Activated T-cell treated with anti-CD3 and anti-CD28 coated beads, Interleukin-2, amount 50 U/mL, for 1 hour (primary cell): ENCODE data around the gene INTS15.
"Not testable (repeated sequence)": the region's sequence is repeated elsewhere in the genome, so short reads cannot be mapped to it uniquely, and the experiment has no call there.

Source experiments
- DNase-seq: peaks from one replicate; pipeline ENCODE4 v3.0.0-alpha.2; 2020

INTS15 gene

DNA sequence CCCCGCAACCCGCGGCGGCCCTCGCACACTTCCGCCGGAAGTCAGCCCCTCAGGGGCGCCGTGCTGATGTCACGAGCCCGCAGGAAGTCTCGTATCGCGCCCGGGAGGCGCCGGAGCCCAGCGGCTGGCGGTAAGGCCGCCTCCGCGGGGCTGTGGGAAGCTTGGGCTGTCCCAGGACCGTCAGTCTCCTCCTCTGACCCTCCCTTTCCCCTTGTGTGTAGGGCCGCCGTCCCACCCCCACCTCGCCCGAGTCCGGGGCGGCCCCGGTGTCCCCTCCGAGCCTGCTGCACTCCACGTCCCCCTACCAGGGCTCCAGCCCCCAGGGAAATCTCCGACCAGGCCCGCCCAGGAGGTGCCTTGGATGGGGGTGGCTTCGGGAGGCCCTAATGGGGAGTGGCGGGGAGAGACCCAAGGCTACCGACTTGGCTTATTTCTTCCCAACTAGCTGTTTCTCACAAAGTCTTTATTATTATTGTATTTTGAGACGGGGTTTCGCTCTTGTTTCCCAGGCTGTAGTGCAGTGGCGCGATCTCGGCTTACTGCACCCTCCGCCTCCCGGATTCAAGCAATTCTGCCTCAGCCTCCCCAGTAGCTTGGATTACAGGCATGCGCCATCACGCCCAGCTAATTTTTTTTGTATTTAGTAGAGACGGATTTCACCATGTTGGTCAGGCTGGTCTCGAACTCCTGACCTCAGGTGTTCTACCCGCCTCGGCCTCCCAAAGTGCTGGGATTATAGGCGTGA lies 12.3 kb upstream of the INTS15 start, which contains the start of gene ZDHHC4:
Gene ZDHHC4, plus strand, starts transcription at position 86 of the 745 bp plus-strand sequence. CDS start 3,108 bp downstream, outside the sequence.
- DNase-seq = peak; percentile 84

GRCh38 chr7:6578114-6579084 lies 11.4 kb upstream of the INTS15 start:
- no peak for DNase-seq

DNA sequence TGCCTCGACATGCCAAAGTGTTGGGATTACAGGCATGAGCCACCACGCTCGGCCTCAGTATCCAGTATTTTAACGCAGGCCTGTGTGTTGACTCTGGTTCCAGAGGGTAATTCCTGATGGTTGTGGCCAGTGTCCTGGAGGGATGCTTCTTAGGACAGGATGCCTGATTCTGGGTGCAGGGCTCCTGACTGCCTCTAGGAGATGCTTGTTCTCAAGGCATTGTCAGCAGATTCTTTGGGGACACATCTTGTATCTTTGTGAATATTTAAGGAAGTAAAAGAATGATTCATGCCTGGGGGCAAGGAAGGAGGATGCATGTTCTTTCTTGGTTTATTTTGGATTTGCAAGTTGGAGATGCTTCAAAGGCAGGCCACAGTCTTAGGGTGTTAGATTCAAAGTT lies 10.4 kb upstream of the INTS15 start:
- no peak for DNase-seq

DNA sequence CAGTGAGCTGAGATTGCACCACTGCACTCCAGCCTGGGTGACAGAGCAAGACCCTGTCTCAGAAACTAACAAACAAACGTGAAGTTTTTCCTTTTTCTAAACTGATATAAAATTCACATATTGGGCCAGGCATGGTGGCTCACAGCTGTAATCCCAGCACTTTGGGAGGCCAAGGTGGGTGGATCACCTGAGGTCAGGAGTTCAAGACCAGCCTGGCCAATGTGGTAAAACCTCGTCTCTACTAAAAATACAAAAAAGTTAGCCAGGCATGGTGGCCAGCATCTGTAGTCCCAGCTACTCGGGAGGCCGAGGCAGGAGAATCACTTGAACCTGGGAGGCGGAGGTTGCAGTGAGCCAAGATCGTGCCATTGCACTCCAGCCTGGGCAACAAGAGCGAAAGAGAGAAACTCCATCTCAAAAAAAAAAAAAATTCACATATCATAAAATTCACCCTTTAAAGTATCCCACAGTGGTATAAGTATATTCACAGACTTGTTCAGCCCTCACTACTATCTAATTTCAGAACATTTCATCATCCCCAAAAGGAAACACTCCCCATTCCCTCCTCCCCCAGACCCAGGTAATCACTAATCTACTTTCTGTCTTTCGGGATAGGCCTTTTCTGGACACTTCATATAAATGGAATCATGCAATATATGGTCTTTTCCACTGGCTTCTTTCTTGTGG lies 3.9 kb upstream of the INTS15 start:
- DNase-seq = not testable (repeated sequence)

GRCh38 chr7:6588566-6588965 lies 1.3 kb upstream of the INTS15 start:
- DNase-seq = no peak

DNA sequence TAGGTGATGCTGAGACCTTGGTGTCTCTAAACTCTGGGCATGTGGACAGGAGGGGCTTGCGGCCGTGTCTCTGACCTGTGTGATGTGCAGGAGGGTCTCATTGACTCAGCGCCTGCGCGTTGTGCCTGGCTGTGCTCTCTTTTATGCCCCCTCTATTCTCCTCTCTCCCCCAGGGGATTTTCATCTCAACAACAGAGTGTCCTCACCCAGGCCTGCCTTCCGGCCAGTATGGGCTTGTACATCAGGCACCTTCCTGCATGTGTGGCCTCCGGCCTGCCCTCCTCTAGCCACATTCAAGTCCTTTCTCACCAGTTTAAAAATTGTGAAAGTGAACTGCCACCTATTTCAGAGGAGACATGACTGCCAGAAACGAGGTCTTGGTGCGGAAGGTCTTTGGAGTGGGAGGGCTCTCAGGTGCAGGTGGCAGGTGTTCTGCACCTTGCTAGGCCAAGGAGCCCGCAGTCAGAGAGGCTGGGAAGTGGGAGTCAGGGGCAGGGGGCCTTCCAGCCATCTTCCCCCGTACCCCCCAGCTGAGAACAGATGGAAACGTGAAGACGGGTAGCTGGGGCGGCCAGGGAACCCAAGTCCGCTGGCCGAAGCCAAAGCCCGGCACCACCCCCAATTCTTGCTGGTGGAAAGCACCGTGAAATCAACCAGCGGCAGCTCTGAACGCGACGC lies 531 bp upstream of the INTS15 start:
- no peak for DNase-seq

GRCh38 chr7:6590645-6591110 lies 857 bp downstream of the INTS15 start:
- DNase-seq = no peak

DNA sequence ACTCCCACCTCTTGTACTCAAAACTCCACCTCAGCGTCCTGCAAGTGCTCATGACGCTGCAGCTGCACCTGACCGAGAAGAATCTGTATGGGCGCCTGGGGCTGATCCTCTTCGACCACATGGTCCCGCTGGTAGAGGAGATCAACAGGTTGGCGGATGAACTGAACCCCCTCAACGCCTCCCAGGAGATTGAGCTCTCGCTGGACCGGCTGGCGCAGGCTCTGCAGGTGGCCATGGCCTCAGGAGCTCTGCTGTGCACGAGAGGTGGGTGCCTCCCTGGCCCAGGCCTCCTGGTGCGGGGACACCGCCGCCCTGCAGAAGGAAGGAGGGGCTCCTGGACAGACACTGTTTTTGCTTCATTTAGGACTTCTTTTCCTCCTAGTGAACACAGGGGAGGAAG lies 10.3 kb downstream of the INTS15 start:
- DNase-seq = no peak

DNA sequence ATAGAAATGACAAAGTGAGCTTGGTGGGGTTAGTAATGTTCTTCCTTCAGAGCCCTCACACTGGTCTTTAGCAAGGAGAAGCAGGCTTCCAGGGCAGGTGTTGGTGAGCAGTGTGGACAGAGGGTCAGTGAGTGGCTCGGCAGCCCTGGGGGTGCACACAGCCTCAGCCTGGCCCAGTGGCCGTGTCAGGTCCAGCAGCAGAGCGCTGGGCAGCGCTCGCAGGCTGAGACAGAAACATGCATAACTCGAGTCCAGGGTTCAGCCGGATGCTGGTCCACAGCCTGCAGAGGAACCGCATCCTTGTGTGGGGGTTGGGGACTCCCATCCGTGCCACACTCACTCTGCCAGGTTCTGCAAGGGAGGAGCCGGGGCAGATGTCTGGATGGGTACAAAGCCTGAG lies 14.6 kb downstream of the INTS15 start:
- no peak for DNase-seq

GRCh38 chr7:6606866-6607583 lies 17.2 kb downstream of the INTS15 start:
- DNase-seq = no peak

GRCh38 chr7:6607651-6608051 lies 17.8 kb downstream of the INTS15 start:
- no peak for DNase-seq

DNA sequence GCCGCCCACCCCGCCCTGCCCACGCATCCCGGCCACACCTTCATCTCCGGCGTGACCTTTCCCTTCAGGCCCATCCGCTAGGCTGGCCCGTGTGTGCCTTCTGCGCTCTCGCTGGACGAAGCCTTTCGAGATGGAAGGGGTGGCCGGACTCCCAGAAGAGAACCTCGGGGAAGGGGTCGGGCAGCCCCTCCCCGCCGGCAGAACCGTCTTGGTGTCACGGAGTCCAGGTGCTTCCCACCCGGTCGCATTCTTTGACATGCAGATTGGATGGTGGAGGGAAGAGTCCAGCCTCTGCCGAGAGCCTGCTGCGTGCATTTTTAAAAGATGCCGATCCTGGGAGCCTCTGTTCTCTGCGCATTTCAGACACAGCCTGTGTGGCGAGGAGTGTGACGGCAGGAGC lies 18.3 kb downstream of the INTS15 start:
- DNase-seq = no peak

GRCh38 chr7:6608794-6609193 lies 19.0 kb downstream of the INTS15 start:
- no peak for DNase-seq

DNA sequence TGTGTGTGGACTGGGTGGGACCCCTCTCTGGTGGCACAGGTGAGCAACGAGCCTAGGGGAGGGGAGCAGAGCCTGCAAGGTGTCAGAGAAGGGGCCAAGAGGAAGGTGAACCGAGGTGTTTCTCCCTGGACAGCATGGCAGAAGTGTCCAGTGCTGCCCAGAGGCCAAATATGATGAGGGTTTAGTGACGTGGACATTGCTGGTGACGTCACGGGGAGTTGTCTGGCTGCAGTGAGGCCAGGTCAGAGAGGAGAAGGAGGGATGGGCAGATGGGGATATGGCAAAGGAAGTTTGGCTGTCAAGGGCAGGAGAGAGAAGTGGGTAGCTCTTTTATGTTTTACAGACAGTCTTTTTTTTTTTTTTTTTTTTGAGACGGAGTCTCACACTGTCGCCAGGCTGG lies 23.0 kb downstream of the INTS15 start:
- no peak for DNase-seq

GRCh38 chr7:6613706-6614105 lies 23.9 kb downstream of the INTS15 start:
- no peak for DNase-seq

DNA sequence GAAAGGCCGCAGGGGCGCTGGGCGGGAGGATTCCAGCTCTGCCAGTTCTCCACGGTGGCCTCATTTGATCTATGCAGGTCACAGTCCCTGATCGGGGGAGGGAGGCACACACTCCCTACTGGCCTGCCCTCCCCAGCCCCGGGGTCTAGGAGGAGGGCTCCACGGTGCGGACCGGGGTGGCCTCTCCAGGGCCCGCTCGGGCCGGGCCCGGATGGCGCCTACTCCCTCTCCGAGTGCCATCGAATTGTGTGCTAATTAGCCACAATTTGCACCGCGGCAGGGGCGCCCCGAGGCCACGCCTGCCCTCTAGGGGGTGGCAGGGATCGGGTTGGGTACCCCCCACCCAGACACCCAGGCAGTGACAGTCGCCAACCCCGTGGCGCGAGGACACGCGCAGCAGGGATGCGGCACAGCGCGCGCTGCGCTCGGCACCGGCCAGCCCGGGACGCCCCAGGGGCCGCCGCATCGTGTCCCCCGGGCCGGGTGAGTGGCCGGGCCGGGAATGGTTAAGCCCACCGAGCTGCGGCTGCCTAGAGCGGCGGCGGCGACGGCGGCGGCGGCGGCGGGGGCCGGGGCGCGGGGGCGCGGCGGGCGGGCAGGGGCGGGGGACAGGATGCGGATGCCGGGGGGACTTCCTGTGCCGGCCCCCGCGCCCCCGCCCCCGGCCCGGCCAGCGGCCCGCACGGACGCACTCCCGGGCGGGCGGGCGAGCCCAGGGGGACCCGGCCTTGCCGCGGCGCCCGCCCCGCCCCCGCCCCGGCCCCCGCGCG lies 25.3 kb downstream of the INTS15 start, which contains the start of gene ZNF853:
Gene ZNF853, plus strand, starts transcription at position 658 of the 770 bp plus-strand sequence. CDS start 565 bp downstream, outside the sequence.
- DNase-seq = peak; percentile 48

DNA sequence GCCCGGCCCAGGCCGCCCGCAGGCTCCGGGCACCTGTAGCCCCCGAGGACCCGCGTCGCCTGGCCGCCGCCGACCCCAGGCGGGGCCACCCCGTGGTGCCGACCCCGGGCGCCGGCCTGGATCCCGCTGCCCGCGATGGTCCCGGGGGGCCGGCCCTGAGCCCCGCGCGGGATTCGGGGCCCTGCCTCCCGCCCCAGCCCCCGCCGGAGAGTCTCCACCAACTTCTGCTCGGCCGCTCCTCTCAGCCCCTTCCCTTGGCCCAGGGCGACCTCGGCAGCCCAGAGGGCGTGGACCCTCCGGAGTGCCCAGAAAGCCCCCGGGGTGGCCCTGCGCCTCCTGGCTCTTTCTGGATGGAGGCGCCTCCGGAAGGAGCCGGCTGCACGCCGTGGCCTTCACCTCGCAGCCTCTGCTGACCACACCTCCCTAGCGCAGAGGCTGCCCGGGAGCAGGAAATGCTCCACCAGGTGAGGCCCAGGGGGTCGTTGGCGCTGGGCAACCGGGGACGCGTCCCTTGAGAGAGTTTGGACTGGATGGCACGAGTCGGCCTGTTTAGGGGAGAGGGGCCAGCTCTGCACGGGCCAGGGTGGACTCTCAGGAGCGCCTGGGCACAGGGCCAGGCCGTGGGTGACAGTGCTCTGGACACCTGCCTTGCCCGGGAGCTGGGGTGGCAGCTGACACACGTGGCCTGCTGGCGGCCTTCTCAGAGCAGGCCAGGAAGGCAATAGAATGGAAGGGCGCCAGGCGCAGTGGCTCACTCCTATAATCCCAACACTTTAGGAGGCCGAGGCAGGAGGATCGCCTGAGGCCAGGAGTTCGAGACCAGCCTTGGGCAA lies 26.1 kb downstream of the INTS15 start:
- DNase-seq = no peak

GRCh38 chr7:6616854-6617643 lies 27.2 kb downstream of the INTS15 start:
- DNase-seq = no peak

DNA sequence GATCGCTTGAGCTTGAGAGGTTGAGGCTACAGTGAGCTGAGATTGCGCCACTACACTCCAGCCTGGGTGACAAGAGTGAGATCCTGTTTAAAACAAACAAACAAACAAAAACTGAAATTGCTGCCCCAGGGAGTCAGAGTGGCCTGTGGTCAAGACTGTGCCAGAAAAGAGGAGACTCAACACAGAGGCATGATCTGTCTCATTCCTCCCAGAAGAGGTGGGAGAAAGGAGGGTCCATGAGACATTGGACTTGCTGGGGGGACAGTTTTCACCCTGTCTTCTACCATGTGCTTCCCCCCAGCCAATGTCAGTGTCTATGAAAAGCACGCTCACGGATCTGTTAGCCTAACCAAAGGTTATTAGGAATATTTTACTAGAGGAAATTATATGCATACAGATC lies 28.8 kb downstream of the INTS15 start:
- DNase-seq = no peak
